ENCODE results near the gene HRH2. TPM values are rescaled to one million over a fixed set of nuclear protein-coding genes. Genes with fewer than 3 reads are reported as not detected.

Gene HRH2
- total RNA-seq, 2 experiments from 2014 or later = 21.7 to 25.5 TPM

GRCh38 chr5:175698401-175699115, 40.7 kb downstream of the HRH2 start:
- ChIA-PET CTCF (interaction anchor here (0.6 to 7.6 kb wide), 4 partner anchors 9 to 163 kb away, joined by 3 to 63 read pairs (median 3); no protein-coding TSS in a partner anchor), POLR2A (no interaction called here)
- H3K4me3 Mint-ChIP-seq = no peak overlapping the region
- peaks cover 33% of the 10 kb centered on the region for H3K4me1 Mint-ChIP-seq
- no peak overlapping the region for H3K27ac Mint-ChIP-seq
- no peak for DNase-seq
- no peaks in the 10 kb centered on the region for H3K27me3 Mint-ChIP-seq
- H3K36me3 Mint-ChIP-seq (ENCODE audit: low read depth) = peaks cover 26% of the 10 kb centered on the region
- no peaks in the 10 kb centered on the region for H3K9me3 Mint-ChIP-seq

GRCh38 chr5:175700991-175701390, 43.1 kb downstream of the HRH2 start:
- no peak for DNase-seq
- ChIA-PET POLR2A (no interaction called here), CTCF (interaction anchor here (0.8 to 3.1 kb wide), 9 partner anchors 11 to 167 kb away, joined by 3 to 29 read pairs (median 5); no protein-coding TSS in a partner anchor)
- H3K27me3 Mint-ChIP-seq = no peaks in the 10 kb centered on the region
- H3K36me3 Mint-ChIP-seq (ENCODE audit: low read depth) = peaks cover 22% of the 10 kb centered on the region
- peaks cover 14% of the 10 kb centered on the region for H3K4me1 Mint-ChIP-seq
- no peak overlapping the region for H3K27ac Mint-ChIP-seq
- no peak overlapping the region for H3K4me3 Mint-ChIP-seq
- no peaks in the 10 kb centered on the region for H3K9me3 Mint-ChIP-seq

- CTCF ChIA-PET = interaction anchor here (1.1 to 3.1 kb wide), 6 partner anchors 11 to 168 kb away, joined by 3 to 29 read pairs (median 4); no protein-coding TSS in a partner anchor
- POLR2A ChIA-PET = no interaction called here
- Mint-ChIP-seq H3K9me3 (no peaks in the 10 kb centered on the region), H3K4me1 (peaks cover 5% of the 10 kb centered on the region), H3K27ac (no peak overlapping the region), H3K27me3 (no peaks in the 10 kb centered on the region), H3K36me3 (ENCODE audit: low read depth) (peaks cover 22% of the 10 kb centered on the region), H3K4me3 (no peak overlapping the region)
- no peak for DNase-seq
Measured at GRCh38 chr5:175701797-175702196, 43.9 kb downstream of the HRH2 start.

DNA sequence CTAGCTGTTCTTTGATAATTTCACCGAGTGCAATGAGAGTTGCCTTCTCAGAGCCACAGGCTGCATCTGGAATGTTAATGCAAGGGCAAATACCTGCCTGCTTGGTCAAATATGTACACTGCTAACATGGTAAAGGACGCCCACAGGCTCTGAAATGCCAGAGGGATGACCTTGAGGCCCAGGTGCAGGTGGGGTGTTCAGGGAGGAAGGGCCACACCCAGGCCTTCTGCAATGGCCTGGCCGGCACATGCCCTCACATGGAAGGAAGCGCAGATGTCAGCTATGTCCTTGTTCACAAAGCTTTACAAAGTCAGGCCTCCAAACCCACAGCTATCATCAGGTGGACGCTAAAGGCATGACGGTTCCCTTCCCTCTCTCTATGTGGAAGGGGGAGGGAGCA, 48.6 kb downstream of the HRH2 start:
- no peaks in the 10 kb centered on the region for H3K27me3 Mint-ChIP-seq
- no peak for DNase-seq
- no peaks in the 10 kb centered on the region for H3K9me3 Mint-ChIP-seq
- H3K36me3 Mint-ChIP-seq (ENCODE audit: low read depth) = peaks cover 13% of the 10 kb centered on the region
- ChIA-PET CTCF (interaction anchor here (1.1 kb wide), 1 partner anchor 13 kb away, joined by 5 read pairs; no protein-coding TSS in a partner anchor), POLR2A (no interaction called here)
- H3K4me3 Mint-ChIP-seq = no peak overlapping the region
- no peaks in the 10 kb centered on the region for H3K4me1 Mint-ChIP-seq
- no peak overlapping the region for H3K27ac Mint-ChIP-seq

DNA sequence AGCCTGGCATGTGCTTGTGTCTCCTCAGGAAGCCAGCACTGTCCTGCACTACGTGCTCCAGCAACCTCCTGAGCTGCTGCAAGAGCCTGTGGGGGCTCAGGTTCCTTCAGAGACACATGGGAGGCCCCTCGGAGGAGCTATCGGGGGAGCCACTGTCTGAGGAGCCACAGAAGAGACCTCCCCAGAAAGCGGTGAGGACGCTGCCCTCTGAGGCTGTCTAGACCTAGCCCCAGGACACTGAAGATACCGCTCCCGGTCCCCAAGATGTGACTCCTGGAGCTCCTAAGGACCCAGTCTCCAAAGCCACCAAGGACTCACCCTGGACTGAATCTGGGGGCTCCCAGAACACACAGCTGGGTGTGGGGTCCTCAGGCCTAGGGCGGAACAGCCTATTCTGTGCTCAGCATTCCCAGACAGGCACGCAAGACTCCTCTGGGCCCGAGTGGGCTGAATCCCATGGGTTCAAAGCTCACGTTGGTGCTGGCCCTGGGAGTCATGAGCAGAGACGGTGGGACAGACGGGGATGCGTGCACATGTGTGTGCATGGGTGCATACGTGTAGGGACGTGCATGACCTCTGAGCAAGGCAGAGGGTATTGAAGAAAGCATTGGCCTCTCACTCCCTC, 50.0 kb downstream of the HRH2 start:
- Mint-ChIP-seq H3K4me3 (no peak overlapping the region), H3K27ac (no peak overlapping the region), H3K9me3 (no peaks in the 10 kb centered on the region), H3K36me3 (ENCODE audit: low read depth) (peaks cover 10% of the 10 kb centered on the region), H3K27me3 (no peaks in the 10 kb centered on the region), H3K4me1 (no peaks in the 10 kb centered on the region)
- no peak for DNase-seq
- ChIA-PET CTCF (interaction anchor here (0.6 to 1.7 kb wide), 6 partner anchors 11 to 179 kb away, joined by 3 to 5 read pairs (median 4); no protein-coding TSS in a partner anchor), POLR2A (no interaction called here)

DNA sequence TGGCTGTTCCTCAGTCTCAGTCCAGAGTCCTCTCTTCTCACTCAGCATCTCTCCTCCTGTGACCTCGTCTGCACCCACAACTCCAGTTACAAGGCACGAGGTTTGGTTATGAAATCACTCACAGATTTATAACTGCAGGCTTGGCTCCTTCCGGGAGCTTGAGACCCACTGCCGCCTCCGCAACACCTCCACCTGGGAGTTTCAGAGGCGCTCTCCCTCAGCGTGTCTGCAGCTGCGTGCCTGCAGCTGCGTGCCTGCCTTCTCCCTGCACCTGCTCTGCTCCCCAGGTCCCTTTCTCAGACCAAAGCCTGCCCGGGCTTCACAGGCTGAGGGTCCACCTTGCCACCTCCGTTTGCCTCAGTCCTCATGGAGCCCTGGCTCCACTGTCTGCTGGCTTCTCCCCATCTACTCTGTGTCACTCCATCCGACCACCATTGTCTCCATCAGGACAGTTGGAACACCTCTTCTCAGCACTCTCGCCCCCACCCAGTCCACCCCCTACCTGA, 51.5 kb downstream of the HRH2 start:
- no peak overlapping the region for H3K27ac Mint-ChIP-seq
- no peak overlapping the region for H3K4me3 Mint-ChIP-seq
- peaks cover 13% of the 10 kb centered on the region for H3K36me3 Mint-ChIP-seq (ENCODE audit: low read depth)
- H3K4me1 Mint-ChIP-seq = no peaks in the 10 kb centered on the region
- CTCF ChIA-PET = interaction anchor here (1.3 kb wide), 1 partner anchor 175 kb away, joined by 4 read pairs; no protein-coding TSS in a partner anchor
- H3K9me3 Mint-ChIP-seq = no peaks in the 10 kb centered on the region
- DNase-seq = no peak
- no peaks in the 10 kb centered on the region for H3K27me3 Mint-ChIP-seq
- POLR2A ChIA-PET = no interaction called here

DNA sequence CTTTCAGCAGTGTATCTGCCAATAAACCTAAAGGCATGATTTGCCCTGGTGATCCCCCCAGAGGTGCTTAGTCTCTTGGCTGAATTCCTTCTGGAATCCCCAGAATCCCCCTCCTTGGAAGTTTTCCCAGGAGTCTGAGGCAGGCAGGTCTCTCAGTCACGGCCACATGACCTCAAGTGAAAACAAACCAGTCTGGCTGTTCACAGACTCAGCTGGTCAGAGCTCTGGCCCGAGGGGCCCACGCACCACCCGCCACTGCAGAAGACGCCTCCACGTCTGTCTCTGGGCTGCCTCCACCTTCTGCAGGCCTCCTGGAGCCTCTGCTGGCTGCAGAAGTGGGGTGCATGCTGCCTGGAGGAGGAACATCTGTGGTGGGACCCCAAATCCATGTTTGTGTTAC, 52.5 kb downstream of the HRH2 start:
- Mint-ChIP-seq H3K4me1 (no peaks in the 10 kb centered on the region), H3K36me3 (ENCODE audit: low read depth) (peaks cover 13% of the 10 kb centered on the region), H3K9me3 (no peaks in the 10 kb centered on the region), H3K4me3 (no peak overlapping the region), H3K27ac (no peak overlapping the region), H3K27me3 (no peaks in the 10 kb centered on the region)
- no peak for DNase-seq
- POLR2A ChIA-PET = no interaction called here
- CTCF ChIA-PET = no interaction called here

- CTCF ChIA-PET = interaction anchor here (2.5 kb wide), 1 partner anchor 177 kb away, joined by 13 read pairs; no protein-coding TSS in a partner anchor
- POLR2A ChIA-PET = no interaction called here
- peaks cover 13% of the 10 kb centered on the region for H3K36me3 Mint-ChIP-seq (ENCODE audit: low read depth)
- no peak overlapping the region for H3K27ac Mint-ChIP-seq
- H3K9me3 Mint-ChIP-seq = no peaks in the 10 kb centered on the region
- no peaks in the 10 kb centered on the region for H3K27me3 Mint-ChIP-seq
- H3K4me1 Mint-ChIP-seq = no peaks in the 10 kb centered on the region
- no peak overlapping the region for H3K4me3 Mint-ChIP-seq
- DNase-seq = no peak
Measured at GRCh38 chr5:175711031-175711430, 53.2 kb downstream of the HRH2 start.

GRCh38 chr5:175711472-175712312, 53.8 kb downstream of the HRH2 start:
- no peaks in the 10 kb centered on the region for H3K4me1 Mint-ChIP-seq

GRCh38 chr5:175712313-175712680, 54.4 kb downstream of the HRH2 start:
- Mint-ChIP-seq H3K27ac (no peak overlapping the region), H3K36me3 (ENCODE audit: low read depth) (peaks cover 15% of the 10 kb centered on the region), H3K27me3 (no peaks in the 10 kb centered on the region), H3K4me1 (no peaks in the 10 kb centered on the region), H3K9me3 (peaks cover 9% of the 10 kb centered on the region), H3K4me3 (no peak overlapping the region)
- POLR2A ChIA-PET = no interaction called here
- CTCF ChIA-PET = interaction anchor here (1.4 to 2.5 kb wide), 2 partner anchors 23 to 178 kb away, joined by 3 to 13 read pairs; no protein-coding TSS in a partner anchor
- no peak for DNase-seq

More at GRCh38 chr5:175711472-175712312, 53.8 kb downstream of the HRH2 start:
- POLR2A ChIA-PET = no interaction called here
- Mint-ChIP-seq H3K36me3 (ENCODE audit: low read depth) (peaks cover 13% of the 10 kb centered on the region), H3K27ac (no peak overlapping the region), H3K9me3 (peaks cover 3% of the 10 kb centered on the region), H3K4me3 (no peak overlapping the region), H3K27me3 (no peaks in the 10 kb centered on the region)
- DNase-seq = no peak
- CTCF ChIA-PET = interaction anchor here (2.5 kb wide), 1 partner anchor 178 kb away, joined by 13 read pairs; no protein-coding TSS in a partner anchor

- H3K27ac Mint-ChIP-seq = no peak overlapping the region
- DNase-seq = no peak
- peaks cover 11% of the 10 kb centered on the region for H3K9me3 Mint-ChIP-seq
- POLR2A ChIA-PET = no interaction called here
- H3K4me1 Mint-ChIP-seq = no peaks in the 10 kb centered on the region
- H3K4me3 Mint-ChIP-seq = no peak overlapping the region
- CTCF ChIA-PET = interaction anchor here (1.4 to 2.5 kb wide), 2 partner anchors 23 to 179 kb away, joined by 3 to 13 read pairs; no protein-coding TSS in a partner anchor
- H3K27me3 Mint-ChIP-seq = no peaks in the 10 kb centered on the region
- peaks cover 16% of the 10 kb centered on the region for H3K36me3 Mint-ChIP-seq (ENCODE audit: low read depth)
Measured at GRCh38 chr5:175712681-175713085, 54.8 kb downstream of the HRH2 start.

DNA sequence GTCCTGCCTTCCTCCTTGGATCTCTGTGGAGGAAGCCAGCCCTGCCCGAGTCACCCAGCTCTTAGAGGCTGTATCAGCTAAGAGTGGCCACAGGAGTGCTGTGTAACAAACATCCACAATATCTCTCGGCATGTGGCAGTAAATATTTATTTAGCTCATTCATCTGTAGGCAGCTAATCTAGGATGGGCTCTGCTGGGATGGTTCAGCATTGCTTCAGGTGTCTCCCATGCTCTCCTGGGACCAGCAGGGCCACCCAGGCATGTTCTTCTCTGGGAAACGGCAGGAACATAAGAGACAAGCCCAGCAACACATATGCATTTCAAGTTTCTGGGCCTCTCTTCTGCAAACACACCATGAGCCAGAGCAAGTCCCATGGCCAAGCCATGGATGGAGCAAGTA, 56.1 kb downstream of the HRH2 start:
- H3K27ac Mint-ChIP-seq = no peak overlapping the region
- H3K4me3 Mint-ChIP-seq = no peak overlapping the region
- ChIA-PET POLR2A (no interaction called here), CTCF (interaction anchor here (1.7 kb wide), 1 partner anchor 180 kb away, joined by 6 read pairs; no protein-coding TSS in a partner anchor)
- peaks cover 13% of the 10 kb centered on the region for H3K36me3 Mint-ChIP-seq (ENCODE audit: low read depth)
- peaks cover 11% of the 10 kb centered on the region for H3K9me3 Mint-ChIP-seq
- H3K4me1 Mint-ChIP-seq = peaks cover 4% of the 10 kb centered on the region
- no peaks in the 10 kb centered on the region for H3K27me3 Mint-ChIP-seq
- no peak for DNase-seq
